ENCODE results near the gene ERGIC1. TPM values are rescaled to one million over a fixed set of nuclear protein-coding genes. Genes with fewer than 3 reads are reported as not detected.
"Not testable (repeated sequence)": the region's sequence is repeated elsewhere in the genome, so short reads cannot be mapped to it uniquely, and the experiment has no call there.

ERGIC1 gene
- total and polyA plus RNA-seq, 2 of the 8 experiments (the other 6 are each of a cell fraction or from before 2014, with no cell fraction given), result 95.3 to 106 TPM

GRCh38 chr5:172864171-172864570 is 30.1 kb downstream of the ERGIC1 start:
- H3K27ac ChIP-seq (ENCODE audit: low read depth, low read length); H3K14ac ChIP-seq (ENCODE audit: insufficient read length); FAIRE-seq; H3K56ac ChIP-seq (replicated peaks; ENCODE audit: insufficient read length, low read depth, low read length); H2BK120ac ChIP-seq (replicated peaks; ENCODE audit: low read depth, low read length); H2BK20ac ChIP-seq (ENCODE audit: low read length); H4K5ac ChIP-seq (ENCODE audit: insufficient read length, low read depth, low read length); H3K4me3 ChIP-seq (ENCODE audit: extremely low read depth in 1 of 4, insufficient read depth in 2 of 4, low read depth in 3 of 4, low read length in 4 of 4); H2BK5ac ChIP-seq (ENCODE audit: low read depth, low read length); H4K8ac ChIP-seq (ENCODE audit: extremely low read depth, insufficient read depth, low read length); H3K9ac ChIP-seq (replicated peaks in 1 of 4; ENCODE audit: extremely low read depth in 1 of 4, low read depth in 3 of 4, low read length in 3 of 4); H3K4ac ChIP-seq (replicated peaks; ENCODE audit: insufficient read length, low read depth, low read length); DNase-seq (ENCODE audit: low read depth in 1 of 2, low spot score in 2 of 2); H3K4me2 ChIP-seq (ENCODE audit: insufficient read depth in 1 of 2, low read depth in 2 of 2, low read length in 2 of 2); H3K18ac ChIP-seq (ENCODE audit: extremely low read depth, low read length); H3K23ac ChIP-seq (ENCODE audit: insufficient read length); H3K9me3 ChIP-seq (ENCODE audit: insufficient read depth in 2 of 2, low read depth in 1 of 2, low read length in 1 of 2); H3K36me3 ChIP-seq (ENCODE audit: control insufficient read depth in 2 of 4, insufficient read depth in 4 of 4, low read length in 3 of 4); H3K27me3 ChIP-seq (replicated peaks in 1 of 4; ENCODE audit: control insufficient read depth in 3 of 4, extremely low read depth in 1 of 4, insufficient read depth in 3 of 4, low read length in 3 of 4); H3K23me2 ChIP-seq (ENCODE audit: low read depth, low read length); POLR2A ChIA-PET (ENCODE audit: partially characterized antibody); H2AK5ac ChIP-seq (ENCODE audit: low read depth, low read length); H2AFZ ChIP-seq (ENCODE audit: low read length); H4K91ac ChIP-seq (replicated peaks; ENCODE audit: insufficient read length, low read length); H2BK12ac ChIP-seq (ENCODE audit: low read depth, low read length); H2BK15ac ChIP-seq (ENCODE audit: low read length): not testable (repeated sequence)
- Histone ChIP-seq H3K79me2 (ENCODE audit: control insufficient read depth in 1 of 2, insufficient read depth in 2 of 2, low read length in 2 of 2) (peaks cover 0 to 50% of the 10 kb centered on the region in 2 experiments; a peak in 2 of 4 replicates), H3K79me1 (ENCODE audit: low read depth, low read length) (peaks cover 20% of the 10 kb centered on the region), H4K20me1 (replicated peaks in 1 of 2; ENCODE audit: control insufficient read depth in 1 of 2, insufficient read depth in 2 of 2, low read length in 2 of 2) (peaks cover 21 to 36% of the 10 kb centered on the region in 2 experiments), H3K4me1 (replicated peaks in 1 of 4; ENCODE audit: control insufficient read depth in 3 of 4, insufficient read depth in 4 of 4, low read length in 3 of 4) (peaks cover 12 to 31% (median 21%) of the 10 kb centered on the region in 4 experiments)
- CTCF ChIA-PET (ENCODE audit: partially characterized antibody), result interaction anchor here (0.6 to 1.4 kb wide), 4 partner anchors 23 to 146 kb away, joined by 3 to 4 read pairs (median 4); no protein-coding TSS in a partner anchor
- 87% methylated on average over 4 of the region's 4 CpGs; no CpG with 5 or more reads in 1 of the 2 experiments for WGBS, 2 experiments (ENCODE audit: extremely low coverage in 1 of 2, insufficient coverage in 1 of 2, insufficient read length in 1 of 2, insufficient replicate concordance in 2 of 2, low coverage in 1 of 2, low lambda C conversion rate in 2 of 2, missing lambda C conversion rate in 1 of 2)
